GM23338 (cell line): Measurements from ENCODE around the gene TMIGD2. TPM values are rescaled to one million over a fixed set of nuclear protein-coding genes. Genes with fewer than 3 reads are reported as not detected.

Source experiments
- ATAC-seq: fragments of 200-7000 bp; cut with Tn5 transposase; 3 replicates; pipeline ENCODE4 v1.9.1; 2020
- DNase-seq: peaks from one replicate; pipeline ENCODE4 v3.0.0-alpha.2; 2015; ENCODE audit warnings: low spot score
- H2AFZ ChIP-seq: fragments of 200-600 bp; sonication (generic); 2 replicates; pipeline ENCODE4 v1.8.0; 2016; ENCODE audit warnings: antibody characterized with exemption, mild to moderate bottlenecking, moderate library complexity
- H3F3A ChIP-seq: fragments of 200-600 bp; sonication (generic); replicated peaks from 2 replicates; pipeline ENCODE4 v1.8.0; 2017; ENCODE audit warnings: antibody characterized with exemption, mixed run types, low read depth
- H3K27ac ChIP-seq: fragments of 200-600 bp; sonication (generic); 2 replicates; pipeline ENCODE4 v1.6.1; 2016; ENCODE audit warnings: low read depth
- H3K27me3 ChIP-seq: fragments of 200-600 bp; sonication (generic); 2 replicates; pipeline ENCODE4 v1.8.0; 2016; ENCODE audit warnings: mild to moderate bottlenecking, mixed run types, moderate library complexity; ENCODE audit not compliant: insufficient read depth
- H3K36me3 ChIP-seq: fragments of 200-600 bp; sonication (generic); 2 replicates; pipeline ENCODE4 v1.8.0; 2016; ENCODE audit warnings: mild to moderate bottlenecking; ENCODE audit not compliant: insufficient read depth
- H3K4me1 ChIP-seq: fragments of 200-600 bp; sonication (generic); 2 replicates; pipeline ENCODE4 v1.8.0; 2016; ENCODE audit warnings: mild to moderate bottlenecking, moderate library complexity; ENCODE audit not compliant: insufficient read depth
- H3K4me2 ChIP-seq: fragments of 200-600 bp; sonication (generic); 2 replicates; pipeline ENCODE4 v1.7.1; 2017; ENCODE audit warnings: mixed run types
- H3K4me3 ChIP-seq: fragments of 200-600 bp; sonication (generic); 2 replicates; pipeline ENCODE4 v1.6.1; 2016; ENCODE audit warnings: mixed run types
- H3K79me2 ChIP-seq: fragments of 200-600 bp; sonication (generic); replicated peaks from 2 replicates; pipeline ENCODE4 v1.8.0; 2017; ENCODE audit warnings: mild to moderate bottlenecking; ENCODE audit not compliant: insufficient read depth
- H3K9me2 ChIP-seq: fragments of 200-600 bp; sonication (generic); 2 replicates; pipeline ENCODE4 v1.8.0; 2017; ENCODE audit not compliant: insufficient read depth
- H4K20me1 ChIP-seq: fragments of 200-600 bp; sonication (generic); replicated peaks from 2 replicates; pipeline ENCODE4 v1.8.0; 2017; ENCODE audit warnings: mild to moderate bottlenecking; ENCODE audit not compliant: insufficient read depth
- H3K27ac Mint-ChIP-seq: 2 replicates; pipeline ENCODE4 v1.8.0; 2020; ENCODE audit warnings: inconsistent platforms, mild to moderate bottlenecking, moderate library complexity, mixed read lengths
- H3K27me3 Mint-ChIP-seq: 3 replicates; pipeline ENCODE4 v1.8.0; 2022; ENCODE audit warnings: low read depth, mild to moderate bottlenecking, moderate library complexity, mixed read lengths, inconsistent platforms; ENCODE audit not compliant: insufficient read depth, poor library complexity
- H3K36me3 Mint-ChIP-seq: 3 replicates; pipeline ENCODE4 v1.8.0; 2021; ENCODE audit warnings: low read depth, mild to moderate bottlenecking, inconsistent platforms, moderate library complexity, mixed read lengths
- H3K4me1 Mint-ChIP-seq: 3 replicates; pipeline ENCODE4 v1.8.0; 2020; ENCODE audit warnings: mild to moderate bottlenecking, inconsistent platforms, mixed read lengths
- H3K4me3 Mint-ChIP-seq: 3 replicates; pipeline ENCODE4 v1.8.0; 2021; ENCODE audit warnings: moderate library complexity, mild to moderate bottlenecking, inconsistent platforms, mixed read lengths
- H3K9me3 Mint-ChIP-seq: 3 replicates; pipeline ENCODE4 v1.8.0; 2020; ENCODE audit warnings: moderate library complexity, mild to moderate bottlenecking, inconsistent platforms, mixed read lengths
- CREB1 ChIP-seq: fragments of 250-450 bp; sonication (Bioruptor Pico); IDR thresholded peaks from 2 replicates; pipeline ENCODE4 v1.5.0; 2020; ENCODE audit warnings: low read depth, mild to moderate bottlenecking, moderate library complexity
- EZH2 ChIP-seq: fragments of 200-600 bp; sonication (generic); IDR thresholded peaks from one replicate; pipeline ENCODE4 v1.8.0; 2017; ENCODE audit warnings: antibody characterized with exemption, mild to moderate bottlenecking, low read depth; ENCODE audit not compliant: unreplicated experiment
- EZH2phosphoT487 ChIP-seq: fragments of 200-600 bp; sonication (generic); IDR thresholded peaks from one replicate; pipeline ENCODE4 v1.8.1; 2018; ENCODE audit warnings: antibody characterized with exemption; ENCODE audit not compliant: unreplicated experiment
- JUNB ChIP-seq: IDR thresholded peaks from one replicate; pipeline ENCODE4 v1.6.1; 2016; ENCODE audit warnings: antibody characterized with exemption; ENCODE audit not compliant: unreplicated experiment
- NANOG ChIP-seq: IDR thresholded peaks from 2 replicates; pipeline ENCODE4 v1.6.1; 2016; ENCODE audit warnings: antibody characterized with exemption, borderline replicate concordance
- POLR2AphosphoS5 ChIP-seq: IDR thresholded peaks from 2 replicates; pipeline ENCODE4 v1.6.1; 2016; ENCODE audit warnings: antibody characterized with exemption, low read depth
- STAT1 ChIP-seq: IDR thresholded peaks from one replicate; pipeline ENCODE4 v1.6.1; 2016; ENCODE audit warnings: antibody characterized with exemption; ENCODE audit not compliant: unreplicated experiment
- ZNF114 ChIP-seq: fragments of 250-450 bp; sonication (Bioruptor Pico); IDR thresholded peaks from 2 replicates; pipeline ENCODE4 v1.5.0; 2020; ENCODE audit warnings: mild to moderate bottlenecking, moderate library complexity
- polyA plus RNA-seq: library from polyadenylated mRNA; unstranded; fragments of >200 nt; fragmentation: Nextera tagmentation; extraction: Ambion mirVana; gene quantifications from 2 replicates; pipeline ENCODE4 v1.2.1, GENCODE V29; 2016
- total RNA-seq: library from RNA; depleted of rRNA; stranded (reverse); fragments of >200 nt; shearing (Covaris generic); gene quantifications from 2 replicates; pipeline ENCODE4 v1.2.3, GENCODE V29; 2014
- TF ChIP-seq, protein P1 (sequence below): IDR thresholded peaks from 2 replicates; pipeline ENCODE4 v1.6.1; 2016; ENCODE audit warnings: antibody characterized with exemption
- TF ChIP-seq, protein P2 (sequence below): IDR thresholded peaks from one replicate; pipeline ENCODE4 v1.6.1; 2018; ENCODE audit warnings: antibody characterized with exemption; ENCODE audit not compliant: unreplicated experiment
- TF ChIP-seq, protein P3 (sequence below): fragments of 250-450 bp; sonication (Bioruptor Pico); IDR thresholded peaks from 2 replicates; pipeline ENCODE4 v1.5.0; 2020; ENCODE audit warnings: mild to moderate bottlenecking, moderate library complexity
- TF ChIP-seq, protein P4 (sequence below), 2 experiments: fragments of 200-600 bp in 1 of 2; sonication (generic) in 1 of 2; conservative IDR thresholded peaks; 2 replicates each; pipeline versions ENCODE4 v1.5.1 to v1.6.1; 2016 to 2017; ENCODE audit warnings: antibody characterized with exemption in 2 of 2, low read depth in 2 of 2, mild to moderate bottlenecking in 2 of 2, moderate library complexity in 1 of 2

TMIGD2 gene
- total and polyA plus RNA-seq, 2 experiments from 2014 or later: 0.76 to 0.79 TPM

DNA sequence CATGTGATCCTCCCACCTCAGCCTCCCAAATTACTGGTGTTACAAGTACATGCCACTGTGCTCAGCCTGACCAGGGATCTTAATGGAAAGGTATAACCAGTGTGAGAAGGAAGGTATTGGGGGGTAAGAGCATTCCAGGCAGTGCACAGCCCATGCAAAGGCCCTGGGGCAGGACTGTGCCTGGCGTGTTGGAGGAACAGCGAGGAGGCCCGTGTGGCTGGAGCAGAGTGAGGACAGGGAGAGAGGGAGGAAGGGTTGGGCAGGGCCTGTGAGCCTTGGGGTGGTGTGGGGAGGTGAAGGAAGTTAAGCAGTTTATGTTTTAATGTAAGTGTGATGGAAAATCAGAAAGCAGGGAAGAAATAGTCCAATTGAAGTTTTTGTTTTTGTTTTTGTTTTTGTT, 1.6 kb downstream of the TMIGD2 start:
- Mint-ChIP-seq H3K36me3 (peaks cover under 1% of the 10 kb centered on the region; the same call in 2 of the 3 replicates), H3K4me1 (peaks cover 17% of the 10 kb centered on the region), H3K4me3 (no peak overlapping the region), H3K9me3 (no peaks in the 10 kb centered on the region; the same call in 2 of the 3 replicates), H3K27ac (no peak overlapping the region), H3K27me3 (peaks cover 15% of the 10 kb centered on the region)
- TF ChIP-seq POLR2AphosphoS5: no peak
- no peak for TF ChIP-seq EZH2phosphoT487
- no peak for TF ChIP-seq STAT1
- no peak for TF ChIP-seq EZH2
- no peak for TF ChIP-seq NANOG
- TF ChIP-seq, protein P1, sequence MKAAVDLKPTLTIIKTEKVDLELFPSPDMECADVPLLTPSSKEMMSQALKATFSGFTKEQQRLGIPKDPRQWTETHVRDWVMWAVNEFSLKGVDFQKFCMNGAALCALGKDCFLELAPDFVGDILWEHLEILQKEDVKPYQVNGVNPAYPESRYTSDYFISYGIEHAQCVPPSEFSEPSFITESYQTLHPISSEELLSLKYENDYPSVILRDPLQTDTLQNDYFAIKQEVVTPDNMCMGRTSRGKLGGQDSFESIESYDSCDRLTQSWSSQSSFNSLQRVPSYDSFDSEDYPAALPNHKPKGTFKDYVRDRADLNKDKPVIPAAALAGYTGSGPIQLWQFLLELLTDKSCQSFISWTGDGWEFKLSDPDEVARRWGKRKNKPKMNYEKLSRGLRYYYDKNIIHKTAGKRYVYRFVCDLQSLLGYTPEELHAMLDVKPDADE: no peak
- TF ChIP-seq, protein P2, sequence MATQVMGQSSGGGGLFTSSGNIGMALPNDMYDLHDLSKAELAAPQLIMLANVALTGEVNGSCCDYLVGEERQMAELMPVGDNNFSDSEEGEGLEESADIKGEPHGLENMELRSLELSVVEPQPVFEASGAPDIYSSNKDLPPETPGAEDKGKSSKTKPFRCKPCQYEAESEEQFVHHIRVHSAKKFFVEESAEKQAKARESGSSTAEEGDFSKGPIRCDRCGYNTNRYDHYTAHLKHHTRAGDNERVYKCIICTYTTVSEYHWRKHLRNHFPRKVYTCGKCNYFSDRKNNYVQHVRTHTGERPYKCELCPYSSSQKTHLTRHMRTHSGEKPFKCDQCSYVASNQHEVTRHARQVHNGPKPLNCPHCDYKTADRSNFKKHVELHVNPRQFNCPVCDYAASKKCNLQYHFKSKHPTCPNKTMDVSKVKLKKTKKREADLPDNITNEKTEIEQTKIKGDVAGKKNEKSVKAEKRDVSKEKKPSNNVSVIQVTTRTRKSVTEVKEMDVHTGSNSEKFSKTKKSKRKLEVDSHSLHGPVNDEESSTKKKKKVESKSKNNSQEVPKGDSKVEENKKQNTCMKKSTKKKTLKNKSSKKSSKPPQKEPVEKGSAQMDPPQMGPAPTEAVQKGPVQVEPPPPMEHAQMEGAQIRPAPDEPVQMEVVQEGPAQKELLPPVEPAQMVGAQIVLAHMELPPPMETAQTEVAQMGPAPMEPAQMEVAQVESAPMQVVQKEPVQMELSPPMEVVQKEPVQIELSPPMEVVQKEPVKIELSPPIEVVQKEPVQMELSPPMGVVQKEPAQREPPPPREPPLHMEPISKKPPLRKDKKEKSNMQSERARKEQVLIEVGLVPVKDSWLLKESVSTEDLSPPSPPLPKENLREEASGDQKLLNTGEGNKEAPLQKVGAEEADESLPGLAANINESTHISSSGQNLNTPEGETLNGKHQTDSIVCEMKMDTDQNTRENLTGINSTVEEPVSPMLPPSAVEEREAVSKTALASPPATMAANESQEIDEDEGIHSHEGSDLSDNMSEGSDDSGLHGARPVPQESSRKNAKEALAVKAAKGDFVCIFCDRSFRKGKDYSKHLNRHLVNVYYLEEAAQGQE: no peak
- TF ChIP-seq, protein P3, sequence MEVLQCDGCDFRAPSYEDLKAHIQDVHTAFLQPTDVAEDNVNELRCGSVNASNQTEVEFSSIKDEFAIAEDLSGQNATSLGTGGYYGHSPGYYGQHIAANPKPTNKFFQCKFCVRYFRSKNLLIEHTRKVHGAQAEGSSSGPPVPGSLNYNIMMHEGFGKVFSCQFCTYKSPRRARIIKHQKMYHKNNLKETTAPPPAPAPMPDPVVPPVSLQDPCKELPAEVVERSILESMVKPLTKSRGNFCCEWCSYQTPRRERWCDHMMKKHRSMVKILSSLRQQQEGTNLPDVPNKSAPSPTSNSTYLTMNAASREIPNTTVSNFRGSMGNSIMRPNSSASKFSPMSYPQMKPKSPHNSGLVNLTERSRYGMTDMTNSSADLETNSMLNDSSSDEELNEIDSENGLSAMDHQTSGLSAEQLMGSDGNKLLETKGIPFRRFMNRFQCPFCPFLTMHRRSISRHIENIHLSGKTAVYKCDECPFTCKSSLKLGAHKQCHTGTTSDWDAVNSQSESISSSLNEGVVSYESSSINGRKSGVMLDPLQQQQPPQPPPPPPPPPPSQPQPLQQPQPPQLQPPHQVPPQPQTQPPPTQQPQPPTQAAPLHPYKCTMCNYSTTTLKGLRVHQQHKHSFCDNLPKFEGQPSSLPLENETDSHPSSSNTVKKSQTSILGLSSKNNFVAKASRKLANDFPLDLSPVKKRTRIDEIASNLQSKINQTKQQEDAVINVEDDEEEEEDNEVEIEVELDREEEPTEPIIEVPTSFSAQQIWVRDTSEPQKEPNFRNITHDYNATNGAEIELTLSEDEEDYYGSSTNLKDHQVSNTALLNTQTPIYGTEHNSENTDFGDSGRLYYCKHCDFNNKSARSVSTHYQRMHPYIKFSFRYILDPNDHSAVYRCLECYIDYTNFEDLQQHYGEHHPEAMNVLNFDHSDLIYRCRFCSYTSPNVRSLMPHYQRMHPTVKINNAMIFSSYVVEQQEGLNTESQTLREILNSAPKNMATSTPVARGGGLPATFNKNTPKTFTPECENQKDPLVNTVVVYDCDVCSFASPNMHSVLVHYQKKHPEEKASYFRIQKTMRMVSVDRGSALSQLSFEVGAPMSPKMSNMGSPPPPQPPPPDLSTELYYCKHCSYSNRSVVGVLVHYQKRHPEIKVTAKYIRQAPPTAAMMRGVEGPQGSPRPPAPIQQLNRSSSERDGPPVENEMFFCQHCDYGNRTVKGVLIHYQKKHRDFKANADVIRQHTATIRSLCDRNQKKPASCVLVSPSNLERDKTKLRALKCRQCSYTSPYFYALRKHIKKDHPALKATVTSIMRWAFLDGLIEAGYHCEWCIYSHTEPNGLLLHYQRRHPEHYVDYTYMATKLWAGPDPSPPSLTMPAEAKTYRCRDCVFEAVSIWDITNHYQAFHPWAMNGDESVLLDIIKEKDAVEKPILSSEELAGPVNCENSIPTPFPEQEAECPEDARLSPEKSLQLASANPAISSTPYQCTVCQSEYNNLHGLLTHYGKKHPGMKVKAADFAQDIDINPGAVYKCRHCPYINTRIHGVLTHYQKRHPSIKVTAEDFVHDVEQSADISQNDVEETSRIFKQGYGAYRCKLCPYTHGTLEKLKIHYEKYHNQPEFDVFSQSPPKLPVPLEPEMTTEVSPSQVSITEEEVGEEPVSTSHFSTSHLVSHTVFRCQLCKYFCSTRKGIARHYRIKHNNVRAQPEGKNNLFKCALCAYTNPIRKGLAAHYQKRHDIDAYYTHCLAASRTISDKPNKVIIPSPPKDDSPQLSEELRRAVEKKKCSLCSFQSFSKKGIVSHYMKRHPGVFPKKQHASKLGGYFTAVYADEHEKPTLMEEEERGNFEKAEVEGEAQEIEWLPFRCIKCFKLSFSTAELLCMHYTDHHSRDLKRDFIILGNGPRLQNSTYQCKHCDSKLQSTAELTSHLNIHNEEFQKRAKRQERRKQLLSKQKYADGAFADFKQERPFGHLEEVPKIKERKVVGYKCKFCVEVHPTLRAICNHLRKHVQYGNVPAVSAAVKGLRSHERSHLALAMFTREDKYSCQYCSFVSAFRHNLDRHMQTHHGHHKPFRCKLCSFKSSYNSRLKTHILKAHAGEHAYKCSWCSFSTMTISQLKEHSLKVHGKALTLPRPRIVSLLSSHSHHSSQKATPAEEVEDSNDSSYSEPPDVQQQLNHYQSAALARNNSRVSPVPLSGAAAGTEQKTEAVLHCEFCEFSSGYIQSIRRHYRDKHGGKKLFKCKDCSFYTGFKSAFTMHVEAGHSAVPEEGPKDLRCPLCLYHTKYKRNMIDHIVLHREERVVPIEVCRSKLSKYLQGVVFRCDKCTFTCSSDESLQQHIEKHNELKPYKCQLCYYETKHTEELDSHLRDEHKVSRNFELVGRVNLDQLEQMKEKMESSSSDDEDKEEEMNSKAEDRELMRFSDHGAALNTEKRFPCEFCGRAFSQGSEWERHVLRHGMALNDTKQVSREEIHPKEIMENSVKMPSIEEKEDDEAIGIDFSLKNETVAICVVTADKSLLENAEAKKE (CRISPR knock-in tag): no peak
- TF ChIP-seq CREB1 (CRISPR knock-in tag): no peak
- no peak for TF ChIP-seq ZNF114 (CRISPR knock-in tag)
- TF ChIP-seq, protein P4, sequence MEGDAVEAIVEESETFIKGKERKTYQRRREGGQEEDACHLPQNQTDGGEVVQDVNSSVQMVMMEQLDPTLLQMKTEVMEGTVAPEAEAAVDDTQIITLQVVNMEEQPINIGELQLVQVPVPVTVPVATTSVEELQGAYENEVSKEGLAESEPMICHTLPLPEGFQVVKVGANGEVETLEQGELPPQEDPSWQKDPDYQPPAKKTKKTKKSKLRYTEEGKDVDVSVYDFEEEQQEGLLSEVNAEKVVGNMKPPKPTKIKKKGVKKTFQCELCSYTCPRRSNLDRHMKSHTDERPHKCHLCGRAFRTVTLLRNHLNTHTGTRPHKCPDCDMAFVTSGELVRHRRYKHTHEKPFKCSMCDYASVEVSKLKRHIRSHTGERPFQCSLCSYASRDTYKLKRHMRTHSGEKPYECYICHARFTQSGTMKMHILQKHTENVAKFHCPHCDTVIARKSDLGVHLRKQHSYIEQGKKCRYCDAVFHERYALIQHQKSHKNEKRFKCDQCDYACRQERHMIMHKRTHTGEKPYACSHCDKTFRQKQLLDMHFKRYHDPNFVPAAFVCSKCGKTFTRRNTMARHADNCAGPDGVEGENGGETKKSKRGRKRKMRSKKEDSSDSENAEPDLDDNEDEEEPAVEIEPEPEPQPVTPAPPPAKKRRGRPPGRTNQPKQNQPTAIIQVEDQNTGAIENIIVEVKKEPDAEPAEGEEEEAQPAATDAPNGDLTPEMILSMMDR (conservative IDR thresholded peaks at IDR 0.05; ENCODE audit: low read depth in 2 of 2): no peak
- no peak for TF ChIP-seq JUNB
- H3K9me2 ChIP-seq: no peaks in the 10 kb centered on the region
- H3F3A ChIP-seq: 0 out of 2 replicates have a peak, but pooled peaks cover 6% of the 10 kb centered on the region
- no peaks in the 10 kb centered on the region for H3K27me3 ChIP-seq
- H3K4me2 ChIP-seq: no peak overlapping the region
- H2AFZ ChIP-seq: no peak overlapping the region
- no peak for ATAC-seq
- no peak for DNase-seq
- no peak overlapping the region for H3K4me3 ChIP-seq
- no peak overlapping the region for H3K27ac ChIP-seq
- H3K4me1 ChIP-seq: no peaks in the 10 kb centered on the region; the same call in 1 of the 2 replicates
- no peaks in the 10 kb centered on the region for H3K79me2 ChIP-seq
- H4K20me1 ChIP-seq: no peaks in the 10 kb centered on the region
- no peaks in the 10 kb centered on the region for H3K36me3 ChIP-seq
